IMR-90 (cell line): ENCODE results near the gene RNGTT.

Source experiments
- CEBPB ChIP-seq: IDR thresholded peaks from 2 replicates; pipeline ENCODE4 v1.6.1; 2012; ENCODE audit warnings: low read depth, low read length, improper control_type of control experiment
- CHD1 ChIP-seq: IDR thresholded peaks from 2 replicates; pipeline ENCODE4 v1.6.1; 2012; ENCODE audit warnings: low read depth, low read length, improper control_type of control experiment
- MAFK ChIP-seq: IDR thresholded peaks from 2 replicates; pipeline ENCODE4 v1.6.1; 2012; ENCODE audit warnings: low read depth, low read length, improper control_type of control experiment
- MXI1 ChIP-seq: IDR thresholded peaks from 2 replicates; pipeline ENCODE4 v1.6.1; 2012; ENCODE audit warnings: low read depth, mild to moderate bottlenecking, low read length, moderate library complexity, borderline replicate concordance
- POLR2A ChIP-seq: IDR thresholded peaks from 2 replicates; pipeline ENCODE4 v1.6.1; 2012; ENCODE audit warnings: mild to moderate bottlenecking, low read depth, low read length
- SMC3 ChIP-seq: fragments of 150-350 bp; IDR thresholded peaks from 2 replicates; pipeline ENCODE4 v1.6.1; 2016; ENCODE audit warnings: low read depth, mild to moderate bottlenecking, antibody characterized with exemption, low read length, moderate library complexity
- TF ChIP-seq, protein P1 (sequence below): conservative IDR thresholded peaks from 2 replicates; pipeline ENCODE4 v1.5.1; 2012; ENCODE audit warnings: mild to moderate bottlenecking, low read depth, low read length, improper control_type of control experiment
- TF ChIP-seq, protein P2 (sequence below): fragments of 150-350 bp; IDR thresholded peaks from 2 replicates; pipeline ENCODE4 v1.6.1; 2017; ENCODE audit warnings: mild to moderate bottlenecking, antibody characterized with exemption, low read length, low read depth

DNA sequence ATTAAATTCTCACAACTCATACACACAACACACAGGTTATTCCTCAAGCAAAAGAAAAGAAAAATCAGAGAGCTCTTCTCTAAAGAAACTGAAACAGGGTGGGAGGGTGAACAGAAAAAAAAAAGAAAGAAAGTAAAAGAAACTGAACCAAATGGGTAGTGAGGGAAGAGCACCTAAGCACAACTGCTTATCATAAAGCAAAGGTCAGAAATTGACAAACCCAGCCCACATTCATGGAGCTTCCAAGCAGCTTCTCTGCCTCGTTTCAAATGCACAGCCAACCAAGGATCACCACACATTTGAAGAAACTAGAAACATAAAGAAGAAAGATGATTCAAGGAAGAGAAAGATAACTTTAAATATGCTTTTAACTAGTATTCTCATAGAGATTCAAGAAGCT lies 90.5 kb downstream of the RNGTT start:
- no peak for TF ChIP-seq POLR2A
- no peak for TF ChIP-seq MXI1
- TF ChIP-seq, protein P1, sequence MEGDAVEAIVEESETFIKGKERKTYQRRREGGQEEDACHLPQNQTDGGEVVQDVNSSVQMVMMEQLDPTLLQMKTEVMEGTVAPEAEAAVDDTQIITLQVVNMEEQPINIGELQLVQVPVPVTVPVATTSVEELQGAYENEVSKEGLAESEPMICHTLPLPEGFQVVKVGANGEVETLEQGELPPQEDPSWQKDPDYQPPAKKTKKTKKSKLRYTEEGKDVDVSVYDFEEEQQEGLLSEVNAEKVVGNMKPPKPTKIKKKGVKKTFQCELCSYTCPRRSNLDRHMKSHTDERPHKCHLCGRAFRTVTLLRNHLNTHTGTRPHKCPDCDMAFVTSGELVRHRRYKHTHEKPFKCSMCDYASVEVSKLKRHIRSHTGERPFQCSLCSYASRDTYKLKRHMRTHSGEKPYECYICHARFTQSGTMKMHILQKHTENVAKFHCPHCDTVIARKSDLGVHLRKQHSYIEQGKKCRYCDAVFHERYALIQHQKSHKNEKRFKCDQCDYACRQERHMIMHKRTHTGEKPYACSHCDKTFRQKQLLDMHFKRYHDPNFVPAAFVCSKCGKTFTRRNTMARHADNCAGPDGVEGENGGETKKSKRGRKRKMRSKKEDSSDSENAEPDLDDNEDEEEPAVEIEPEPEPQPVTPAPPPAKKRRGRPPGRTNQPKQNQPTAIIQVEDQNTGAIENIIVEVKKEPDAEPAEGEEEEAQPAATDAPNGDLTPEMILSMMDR, result no peak
- no peak for TF ChIP-seq MAFK
- TF ChIP-seq, protein P2, sequence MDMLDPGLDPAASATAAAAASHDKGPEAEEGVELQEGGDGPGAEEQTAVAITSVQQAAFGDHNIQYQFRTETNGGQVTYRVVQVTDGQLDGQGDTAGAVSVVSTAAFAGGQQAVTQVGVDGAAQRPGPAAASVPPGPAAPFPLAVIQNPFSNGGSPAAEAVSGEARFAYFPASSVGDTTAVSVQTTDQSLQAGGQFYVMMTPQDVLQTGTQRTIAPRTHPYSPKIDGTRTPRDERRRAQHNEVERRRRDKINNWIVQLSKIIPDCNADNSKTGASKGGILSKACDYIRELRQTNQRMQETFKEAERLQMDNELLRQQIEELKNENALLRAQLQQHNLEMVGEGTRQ, result no peak
- no peak for TF ChIP-seq CEBPB
- no peak for TF ChIP-seq SMC3
- no peak for TF ChIP-seq CHD1
